ENCODE measurements around the gene AGPAT2. TPM values are rescaled to one million over a fixed set of nuclear protein-coding genes. Genes with fewer than 3 reads are reported as not detected.

AGPAT2 gene
- total RNA-seq, 1 experiment from 2014 or later: 55.7 TPM

GRCh38 chr9:136700959-136701667, 13.9 kb upstream of the AGPAT2 start:
- no peak for DNase-seq (ENCODE audit: low read depth)

- DNase-seq (ENCODE audit: low read depth): no peak
Observed at GRCh38 chr9:136700304-136700703, 13.0 kb upstream of the AGPAT2 start.

- no peak for DNase-seq (ENCODE audit: low read depth)
Observed at GRCh38 chr9:136698635-136699246, 11.5 kb upstream of the AGPAT2 start.

- no peak for DNase-seq (ENCODE audit: low read depth)
Observed at GRCh38 chr9:136697821-136698526, 10.7 kb upstream of the AGPAT2 start.

GRCh38 chr9:136697146-136697820, 10.0 kb upstream of the AGPAT2 start:
- DNase-seq (ENCODE audit: low read depth): no peak

- DNase-seq (ENCODE audit: low read depth): no peak
Observed at GRCh38 chr9:136696502-136696901, 9.2 kb upstream of the AGPAT2 start.

- no peak for DNase-seq (ENCODE audit: low read depth)
Observed at GRCh38 chr9:136695955-136696354, 8.7 kb upstream of the AGPAT2 start.

GRCh38 chr9:136695435-136695895, 8.2 kb upstream of the AGPAT2 start:
- DNase-seq (ENCODE audit: low read depth): peak; percentile 52

GRCh38 chr9:136694872-136695247, 7.6 kb upstream of the AGPAT2 start:
- no peak for DNase-seq (ENCODE audit: low read depth)

GRCh38 chr9:136694163-136694871, 7.1 kb upstream of the AGPAT2 start:
- peak; percentile 38 for DNase-seq (ENCODE audit: low read depth)

GRCh38 chr9:136693490-136694162, 6.4 kb upstream of the AGPAT2 start:
- DNase-seq (ENCODE audit: low read depth): peak; percentile 74

GRCh38 chr9:136693135-136693489, 5.9 kb upstream of the AGPAT2 start:
- DNase-seq (ENCODE audit: low read depth): no peak

- no peak for DNase-seq (ENCODE audit: low read depth)
Observed at GRCh38 chr9:136692185-136693134, 5.2 kb upstream of the AGPAT2 start.

- no peak for DNase-seq (ENCODE audit: low read depth)
Observed at GRCh38 chr9:136691316-136692184, 4.3 kb upstream of the AGPAT2 start.

GRCh38 chr9:136690806-136691261, 3.6 kb upstream of the AGPAT2 start:
- peak; percentile 79 for DNase-seq (ENCODE audit: low read depth)

GRCh38 chr9:136690104-136690805, 3.0 kb upstream of the AGPAT2 start:
- DNase-seq (ENCODE audit: low read depth): no peak

GRCh38 chr9:136689108-136689460, 1.8 kb upstream of the AGPAT2 start:
- no peak for DNase-seq (ENCODE audit: low read depth)
